ENCODE measurements around the gene IFI27. TPM values are rescaled to one million over a fixed set of nuclear protein-coding genes. Genes with fewer than 3 reads are reported as not detected.

Gene IFI27
- total RNA-seq, 1 donor from 2014 or later: 1,022 TPM

DNA sequence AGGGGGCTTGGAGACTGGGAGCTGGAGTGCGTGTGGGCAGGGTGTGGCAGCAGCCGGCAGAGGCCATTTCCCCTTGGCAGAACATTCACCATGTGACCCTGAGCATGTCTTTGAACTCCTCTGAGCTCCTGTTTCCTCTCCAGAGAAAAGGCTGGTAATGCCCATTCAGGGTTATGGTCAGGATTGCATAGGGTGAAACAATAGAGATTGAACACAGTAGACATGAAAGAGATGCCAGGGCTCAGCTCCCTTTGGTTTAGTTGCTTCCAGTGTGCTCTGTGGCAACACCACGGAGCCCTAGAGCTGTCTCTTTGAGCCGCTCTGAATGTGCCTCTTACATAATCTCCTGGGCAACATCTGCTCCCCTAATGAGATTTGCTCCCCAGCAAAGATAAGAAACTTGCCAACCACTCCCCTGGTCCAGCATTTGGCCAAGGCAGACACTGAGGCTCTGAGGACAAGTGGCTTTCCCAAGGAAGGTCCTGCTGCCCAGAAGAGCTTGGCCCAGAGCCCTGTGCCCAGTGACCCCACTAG lies 4.6 kb downstream of the IFI27 start:
- DNase-seq (ENCODE audit: low read depth): no peak
- H3K27ac Mint-ChIP-seq (ENCODE audit: unreplicated experiment): peak overlapping the region; percentile 81
- no peaks in the 10 kb centered on the region for H3K79me2 ChIP-seq (ENCODE audit: insufficient read depth, low read length)

DNA sequence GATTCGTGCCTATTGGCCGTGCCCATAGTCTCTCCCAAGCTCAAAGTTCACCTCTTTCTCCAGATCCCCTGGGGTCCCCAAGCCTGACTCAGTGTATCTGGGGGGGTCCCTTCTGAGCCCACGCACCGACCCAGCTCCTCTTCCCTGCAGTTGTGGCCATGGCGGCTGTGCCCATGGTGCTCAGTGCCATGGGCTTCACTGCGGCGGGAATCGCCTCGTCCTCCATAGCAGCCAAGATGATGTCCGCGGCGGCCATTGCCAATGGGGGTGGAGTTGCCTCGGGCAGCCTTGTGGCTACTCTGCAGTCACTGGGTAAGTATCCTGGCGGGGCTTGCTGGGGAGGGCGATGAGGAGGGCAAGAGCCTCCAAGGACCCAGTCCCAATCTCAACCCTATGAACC lies 5.1 kb downstream of the IFI27 start:
- H3K9me3 ChIP-seq (ENCODE audit: insufficient read depth, low read depth, low read length): no peaks in the 10 kb centered on the region
- H3K9ac ChIP-seq (ENCODE audit: low read length): no peak overlapping the region
- no peak for DNase-seq (ENCODE audit: low read depth)
- no peak overlapping the region for H3K4me3 Mint-ChIP-seq (ENCODE audit: unreplicated experiment)
- peaks cover 8% of the 10 kb centered on the region for H3K27me3 Mint-ChIP-seq (ENCODE audit: low read depth, unreplicated experiment)
- H4K20me1 ChIP-seq (ENCODE audit: insufficient read depth, low read length): no peaks in the 10 kb centered on the region
- no peak for FAIRE-seq
- peaks cover 16% of the 10 kb centered on the region for H3K36me3 Mint-ChIP-seq (ENCODE audit: low read depth, unreplicated experiment)
- no peak overlapping the region for H3K27ac Mint-ChIP-seq (ENCODE audit: unreplicated experiment)
- H3K4me1 ChIP-seq (ENCODE audit: insufficient read depth, low read length): peaks cover 10% of the 10 kb centered on the region
- H3K27me3 ChIP-seq (ENCODE audit: insufficient read depth, low read length): peaks cover 4% of the 10 kb centered on the region
- no peaks in the 10 kb centered on the region for H3K36me3 ChIP-seq (ENCODE audit: insufficient read depth, low read length)
- H3K9me3 Mint-ChIP-seq (ENCODE audit: unreplicated experiment): peaks cover 12% of the 10 kb centered on the region
- no peaks in the 10 kb centered on the region for H3K79me2 ChIP-seq (ENCODE audit: insufficient read depth, low read length)
- H3K4me1 Mint-ChIP-seq (ENCODE audit: low read depth, unreplicated experiment): peaks cover 27% of the 10 kb centered on the region
- no peak overlapping the region for H2AFZ ChIP-seq (ENCODE audit: low read depth, low read length)
- no peak overlapping the region for H3K4me3 ChIP-seq (ENCODE audit: insufficient read depth, low read depth, low read length)
- no peak for TF ChIP-seq EZH2 (IDR thresholded peaks at IDR 0.05; ENCODE audit: insufficient read depth, low read length)
- H3K4me2 ChIP-seq (ENCODE audit: low read length): no peak overlapping the region
- H3K27ac ChIP-seq (ENCODE audit: low read depth, low read length): no peak overlapping the region

More for the DNA sequence above, 4.6 kb downstream of the IFI27 start:
- FAIRE-seq: no peak
- peaks cover 19% of the 10 kb centered on the region for H3K36me3 Mint-ChIP-seq (ENCODE audit: low read depth, unreplicated experiment)
- peaks cover 7% of the 10 kb centered on the region for H3K27me3 Mint-ChIP-seq (ENCODE audit: low read depth, unreplicated experiment)
- Histone ChIP-seq H2AFZ (ENCODE audit: low read depth, low read length) (no peak overlapping the region), H3K9ac (ENCODE audit: low read length) (no peak overlapping the region), H3K4me1 (ENCODE audit: insufficient read depth, low read length) (peaks cover 6% of the 10 kb centered on the region), H3K9me3 (ENCODE audit: insufficient read depth, low read depth, low read length) (no peaks in the 10 kb centered on the region), H3K36me3 (ENCODE audit: insufficient read depth, low read length) (no peaks in the 10 kb centered on the region), H3K4me2 (ENCODE audit: low read length) (no peak overlapping the region), H3K27ac (ENCODE audit: low read depth, low read length) (no peak overlapping the region), H3K4me3 (ENCODE audit: insufficient read depth, low read depth, low read length) (no peak overlapping the region), H3K27me3 (ENCODE audit: insufficient read depth, low read length) (peaks cover 4% of the 10 kb centered on the region), H4K20me1 (ENCODE audit: insufficient read depth, low read length) (no peaks in the 10 kb centered on the region)
- H3K4me1 Mint-ChIP-seq (ENCODE audit: low read depth, unreplicated experiment): peaks cover 30% of the 10 kb centered on the region
- H3K9me3 Mint-ChIP-seq (ENCODE audit: unreplicated experiment): peaks cover 7% of the 10 kb centered on the region
- no peak for TF ChIP-seq EZH2 (IDR thresholded peaks at IDR 0.05; ENCODE audit: insufficient read depth, low read length)
- TF ChIP-seq, protein P1, sequence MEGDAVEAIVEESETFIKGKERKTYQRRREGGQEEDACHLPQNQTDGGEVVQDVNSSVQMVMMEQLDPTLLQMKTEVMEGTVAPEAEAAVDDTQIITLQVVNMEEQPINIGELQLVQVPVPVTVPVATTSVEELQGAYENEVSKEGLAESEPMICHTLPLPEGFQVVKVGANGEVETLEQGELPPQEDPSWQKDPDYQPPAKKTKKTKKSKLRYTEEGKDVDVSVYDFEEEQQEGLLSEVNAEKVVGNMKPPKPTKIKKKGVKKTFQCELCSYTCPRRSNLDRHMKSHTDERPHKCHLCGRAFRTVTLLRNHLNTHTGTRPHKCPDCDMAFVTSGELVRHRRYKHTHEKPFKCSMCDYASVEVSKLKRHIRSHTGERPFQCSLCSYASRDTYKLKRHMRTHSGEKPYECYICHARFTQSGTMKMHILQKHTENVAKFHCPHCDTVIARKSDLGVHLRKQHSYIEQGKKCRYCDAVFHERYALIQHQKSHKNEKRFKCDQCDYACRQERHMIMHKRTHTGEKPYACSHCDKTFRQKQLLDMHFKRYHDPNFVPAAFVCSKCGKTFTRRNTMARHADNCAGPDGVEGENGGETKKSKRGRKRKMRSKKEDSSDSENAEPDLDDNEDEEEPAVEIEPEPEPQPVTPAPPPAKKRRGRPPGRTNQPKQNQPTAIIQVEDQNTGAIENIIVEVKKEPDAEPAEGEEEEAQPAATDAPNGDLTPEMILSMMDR (IDR thresholded peaks at IDR 0.05; ENCODE audit: insufficient read depth, low read depth, low read length): no peak
- H3K4me3 Mint-ChIP-seq (ENCODE audit: unreplicated experiment): no peak overlapping the region

DNA sequence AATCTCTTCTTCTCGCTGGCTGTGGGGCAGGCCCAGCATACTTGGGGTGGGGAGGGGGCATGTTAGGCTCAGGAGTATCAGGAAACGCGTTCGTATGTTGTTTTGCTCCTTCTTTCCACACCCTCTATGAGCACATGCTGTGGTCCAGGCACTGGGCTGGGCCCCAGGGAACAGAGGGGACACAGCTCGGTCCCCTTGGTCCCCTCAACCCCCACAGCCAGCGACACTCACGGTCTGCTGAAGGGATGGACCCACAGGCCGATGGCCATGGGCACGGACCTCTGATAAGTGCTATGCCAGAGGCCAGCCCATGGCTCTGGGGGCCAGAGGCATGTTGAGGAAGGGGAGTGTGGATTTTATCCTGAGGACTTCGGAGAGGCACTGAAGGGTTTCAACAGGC lies 6.2 kb downstream of the IFI27 start:
- no peak overlapping the region for H3K27ac Mint-ChIP-seq (ENCODE audit: unreplicated experiment)
- DNase-seq (ENCODE audit: low read depth) (no peak), FAIRE-seq (no peak)
- Histone ChIP-seq H4K20me1 (ENCODE audit: insufficient read depth, low read length) (no peaks in the 10 kb centered on the region), H3K27me3 (ENCODE audit: insufficient read depth, low read length) (peaks cover 4% of the 10 kb centered on the region), H3K27ac (ENCODE audit: low read depth, low read length) (no peak overlapping the region), H2AFZ (ENCODE audit: low read depth, low read length) (no peak overlapping the region), H3K4me3 (ENCODE audit: insufficient read depth, low read depth, low read length) (no peak overlapping the region), H3K36me3 (ENCODE audit: insufficient read depth, low read length) (no peaks in the 10 kb centered on the region), H3K4me1 (ENCODE audit: insufficient read depth, low read length) (peaks cover 20% of the 10 kb centered on the region), H3K4me2 (ENCODE audit: low read length) (no peak overlapping the region), H3K9ac (ENCODE audit: low read length) (no peak overlapping the region), H3K79me2 (ENCODE audit: insufficient read depth, low read length) (no peaks in the 10 kb centered on the region), H3K9me3 (ENCODE audit: insufficient read depth, low read depth, low read length) (no peaks in the 10 kb centered on the region)
- peaks cover 16% of the 10 kb centered on the region for H3K36me3 Mint-ChIP-seq (ENCODE audit: low read depth, unreplicated experiment)
- H3K4me3 Mint-ChIP-seq (ENCODE audit: unreplicated experiment): no peak overlapping the region
- H3K4me1 Mint-ChIP-seq (ENCODE audit: low read depth, unreplicated experiment): peaks cover 27% of the 10 kb centered on the region
- TF ChIP-seq, protein P1 (IDR thresholded peaks at IDR 0.05; ENCODE audit: insufficient read depth, low read depth, low read length): no peak
- TF ChIP-seq EZH2 (IDR thresholded peaks at IDR 0.05; ENCODE audit: insufficient read depth, low read length): no peak
- H3K9me3 Mint-ChIP-seq (ENCODE audit: unreplicated experiment): peaks cover 20% of the 10 kb centered on the region
- peaks cover 11% of the 10 kb centered on the region for H3K27me3 Mint-ChIP-seq (ENCODE audit: low read depth, unreplicated experiment)

Data from astrocyte (in vitro differentiated cells and primary cell).